ENCODE results near the gene ALDH1A1.

GRCh38 chr9:72925891-72926290, 27.0 kb downstream of the ALDH1A1 start:
- no peak for TF ChIP-seq SIN3A (IDR thresholded peaks at IDR 0.05; ENCODE audit: borderline replicate concordance, insufficient read depth, low read length)
- no peak for TF ChIP-seq REST (IDR thresholded peaks at IDR 0.05; ENCODE audit: insufficient read depth in 1 of 2, low read depth in 2 of 2, low read length in 2 of 2)
